MM.1S (cell line): ENCODE data around the gene SARNP.
"Not testable (repeated sequence)": the region's sequence is repeated elsewhere in the genome, so short reads cannot be mapped to it uniquely, and the experiment has no call there.

Source experiments
- DNase-seq: peaks from one replicate; pipeline ENCODE4 v3.0.0-alpha.2; 2015
- H2AFZ ChIP-seq: fragments of 300-600 bp; sonication (generic); 2 replicates; pipeline ENCODE4 v1.6.0; 2016; ENCODE audit warnings: antibody characterized with exemption, low read length
- H3F3A ChIP-seq: fragments of 300-600 bp; sonication (generic); 2 replicates; pipeline ENCODE4 v1.6.1; 2016; ENCODE audit warnings: mild to moderate bottlenecking, antibody characterized with exemption, low read length, moderate library complexity, mixed read lengths; ENCODE audit not compliant: insufficient read depth
- H3K27ac ChIP-seq: fragments of 300-600 bp; sonication (generic); 2 replicates; pipeline ENCODE4 v1.5.1; 2016; ENCODE audit warnings: mild to moderate bottlenecking, low read length
- H3K27me3 ChIP-seq: fragments of 300-600 bp; sonication (generic); replicated peaks from 2 replicates; pipeline ENCODE4 v1.6.0; 2016; ENCODE audit warnings: low read length; ENCODE audit not compliant: insufficient read depth
- H3K36me3 ChIP-seq: fragments of 300-600 bp; sonication (generic); replicated peaks from 2 replicates; pipeline ENCODE4 v1.6.1; 2016; ENCODE audit warnings: mild to moderate bottlenecking, low read length, mixed read lengths; ENCODE audit not compliant: insufficient read depth
- H3K4me1 ChIP-seq: fragments of 300-600 bp; sonication (generic); 2 replicates; pipeline ENCODE4 v1.6.1; 2016; ENCODE audit warnings: low read length, mixed read lengths
- H3K4me2 ChIP-seq: fragments of 300-600 bp; sonication (generic); 2 replicates; pipeline ENCODE4 v1.6.0; 2016; ENCODE audit warnings: low read depth, low read length
- H3K4me3 ChIP-seq: fragments of 300-600 bp; sonication (generic); 2 replicates; pipeline ENCODE4 v1.5.1; 2016; ENCODE audit warnings: low read length, mixed read lengths
- H3K79me2 ChIP-seq: fragments of 300-600 bp; sonication (generic); 2 replicates; pipeline ENCODE4 v1.6.1; 2016; ENCODE audit warnings: mixed run types, low read length, mixed read lengths
- H3K9ac ChIP-seq: fragments of 300-600 bp; sonication (generic); 2 replicates; pipeline ENCODE4 v1.6.1; 2016; ENCODE audit warnings: low read length, mixed read lengths
- H3K9me2 ChIP-seq: fragments of 300-600 bp; sonication (generic); replicated peaks from 2 replicates; pipeline ENCODE4 v1.6.1; 2016; ENCODE audit warnings: mild to moderate bottlenecking, low read length, mixed read lengths; ENCODE audit not compliant: insufficient read depth
- H3K9me3 ChIP-seq: fragments of 300-600 bp; sonication (generic); replicated peaks from 2 replicates; pipeline ENCODE4 v1.6.1; 2016; ENCODE audit warnings: mild to moderate bottlenecking, low read length, mixed read lengths; ENCODE audit not compliant: insufficient read depth
- H4K20me1 ChIP-seq: fragments of 300-600 bp; sonication (generic); 2 replicates; pipeline ENCODE4 v1.6.1; 2016; ENCODE audit warnings: mild to moderate bottlenecking, low read length, moderate library complexity, mixed read lengths; ENCODE audit not compliant: insufficient read depth
- EZH2 ChIP-seq: fragments of 300-600 bp; sonication (generic); optimal IDR thresholded peaks from 2 replicates; pipeline ENCODE3; 2017; ENCODE audit warnings: low read depth, mild to moderate bottlenecking, antibody characterized with exemption, low read length, mixed read lengths
- EZH2phosphoT487 ChIP-seq: fragments of 300-600 bp; sonication (generic); IDR thresholded peaks from 2 replicates; pipeline ENCODE4 v1.6.1; 2018; ENCODE audit warnings: antibody characterized with exemption, low read length
- TF ChIP-seq, protein P1 (sequence below): fragments of 300-600 bp; sonication (generic); IDR thresholded peaks from 2 replicates; pipeline ENCODE4 v1.5.1; 2016; ENCODE audit warnings: antibody characterized with exemption, low read length, mixed read lengths

The SARNP gene, protein sequence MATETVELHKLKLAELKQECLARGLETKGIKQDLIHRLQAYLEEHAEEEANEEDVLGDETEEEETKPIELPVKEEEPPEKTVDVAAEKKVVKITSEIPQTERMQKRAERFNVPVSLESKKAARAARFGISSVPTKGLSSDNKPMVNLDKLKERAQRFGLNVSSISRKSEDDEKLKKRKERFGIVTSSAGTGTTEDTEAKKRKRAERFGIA

DNA sequence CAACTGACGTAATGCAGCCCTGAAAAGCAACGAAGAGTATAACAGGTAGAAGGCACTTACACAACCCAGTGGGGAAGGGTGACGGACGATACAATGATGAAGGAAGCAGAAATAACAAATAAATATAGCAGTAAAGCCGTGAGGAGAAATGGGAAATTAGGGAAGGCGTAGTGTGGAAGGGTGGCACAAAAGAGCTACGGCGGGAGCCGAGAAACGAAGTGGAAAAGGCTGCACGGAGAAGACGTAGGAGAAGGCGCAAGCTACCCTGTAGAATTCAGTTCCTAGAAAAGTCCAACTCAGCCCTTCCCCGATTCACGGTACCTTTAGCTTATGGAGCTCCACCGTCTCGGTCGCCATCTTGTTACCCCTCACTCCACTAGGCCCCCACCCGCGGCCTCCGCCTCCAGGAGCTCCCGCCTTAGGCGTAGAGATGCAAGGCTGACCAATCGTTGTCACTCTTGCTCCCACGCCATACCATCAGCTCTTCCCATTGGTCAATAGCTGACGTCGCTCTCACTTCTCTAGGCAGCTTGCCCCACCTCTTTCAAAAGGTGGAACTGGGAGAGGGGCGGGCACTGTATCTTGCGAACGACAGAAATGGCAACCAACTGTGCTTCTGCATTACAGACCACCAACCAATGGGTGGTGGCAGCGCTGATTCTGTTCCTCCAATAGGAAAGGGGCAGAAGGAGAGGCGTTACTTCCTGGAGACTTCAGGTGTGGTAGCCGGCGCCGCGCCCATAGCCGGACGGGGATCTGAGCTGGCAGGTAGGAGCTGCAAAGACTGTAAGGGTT, at the start of gene SARNP, which contains the start of gene ORMDL2:
SARNP (minus strand) TSS at position 380 of the 795 bp plus-strand sequence; CDS start at position 357, 23 bp downstream.
ORMDL2 (plus strand) TSS at position 697 of the 795 bp plus-strand sequence. CDS start 959 bp downstream, outside the sequence.
- peak within 1 kb of the TSS; percentile 94 for H3K4me3 ChIP-seq

DNA sequence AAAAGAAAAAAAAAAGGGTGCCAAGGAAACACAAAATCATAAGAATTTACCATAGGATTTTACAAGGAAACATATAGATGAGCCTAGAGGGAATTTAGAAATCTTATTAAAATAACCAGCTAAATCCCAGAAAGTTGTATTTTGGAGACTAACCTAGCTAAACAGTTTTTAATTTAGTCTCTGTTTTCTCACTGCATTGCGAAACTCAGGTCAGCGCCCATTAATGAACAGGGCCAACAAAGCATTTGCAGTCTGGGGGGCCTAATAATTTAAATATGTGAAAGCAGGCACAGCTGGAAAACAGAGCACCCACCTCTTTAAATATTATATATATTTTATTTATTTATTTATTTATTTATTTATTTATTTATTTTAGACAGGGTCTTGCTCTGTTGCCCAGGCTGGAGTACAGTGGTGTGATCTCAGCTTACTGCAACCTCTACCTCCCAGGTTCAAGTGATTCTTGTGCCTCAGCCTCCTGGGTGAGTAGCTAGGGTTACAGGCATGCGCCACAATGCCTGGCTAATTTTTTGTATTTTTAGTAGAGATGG, 49.0 kb upstream of the SARNP start:
- H2AFZ ChIP-seq, H3K9ac ChIP-seq, H3K4me3 ChIP-seq, H3K9me3 ChIP-seq, H3K27ac ChIP-seq, H3K4me2 ChIP-seq, H3K36me3 ChIP-seq, H3K27me3 ChIP-seq, H3K9me2 ChIP-seq, H3K4me1 ChIP-seq, H3F3A ChIP-seq, DNase-seq, H4K20me1 ChIP-seq, H3K79me2 ChIP-seq: not testable (repeated sequence)

More for the DNA sequence above, at the start of gene SARNP, which contains the start of gene ORMDL2:
- Histone ChIP-seq H3K9me3 (no peaks in the 10 kb centered on the region), H4K20me1 (peaks cover 1% of the 10 kb centered on the region; the same call in 1 of the 2 replicates), H3K9ac (peak within 1 kb of the TSS; percentile 84), H3K27ac (peak within 1 kb of the TSS; percentile 43; the same call in 1 of the 2 replicates), H3K4me2 (peak within 1 kb of the TSS; percentile 95), H3K79me2 (peaks cover 76% of the 10 kb centered on the region), H3K9me2 (no peaks in the 10 kb centered on the region), H3K4me1 (peaks cover 8% of the 10 kb centered on the region), H3K27me3 (no peaks in the 10 kb centered on the region), H3F3A (0 out of 2 replicates have a peak, but pooled peaks cover 5% of the 10 kb centered on the region), H3K36me3 (peaks cover 6% of the 10 kb centered on the region; the same call in 1 of the 2 replicates), H2AFZ (peak within 1 kb of the TSS; percentile 69)
- TF ChIP-seq EZH2 (no peak), EZH2phosphoT487 (no peak)
- TF ChIP-seq, protein P1, sequence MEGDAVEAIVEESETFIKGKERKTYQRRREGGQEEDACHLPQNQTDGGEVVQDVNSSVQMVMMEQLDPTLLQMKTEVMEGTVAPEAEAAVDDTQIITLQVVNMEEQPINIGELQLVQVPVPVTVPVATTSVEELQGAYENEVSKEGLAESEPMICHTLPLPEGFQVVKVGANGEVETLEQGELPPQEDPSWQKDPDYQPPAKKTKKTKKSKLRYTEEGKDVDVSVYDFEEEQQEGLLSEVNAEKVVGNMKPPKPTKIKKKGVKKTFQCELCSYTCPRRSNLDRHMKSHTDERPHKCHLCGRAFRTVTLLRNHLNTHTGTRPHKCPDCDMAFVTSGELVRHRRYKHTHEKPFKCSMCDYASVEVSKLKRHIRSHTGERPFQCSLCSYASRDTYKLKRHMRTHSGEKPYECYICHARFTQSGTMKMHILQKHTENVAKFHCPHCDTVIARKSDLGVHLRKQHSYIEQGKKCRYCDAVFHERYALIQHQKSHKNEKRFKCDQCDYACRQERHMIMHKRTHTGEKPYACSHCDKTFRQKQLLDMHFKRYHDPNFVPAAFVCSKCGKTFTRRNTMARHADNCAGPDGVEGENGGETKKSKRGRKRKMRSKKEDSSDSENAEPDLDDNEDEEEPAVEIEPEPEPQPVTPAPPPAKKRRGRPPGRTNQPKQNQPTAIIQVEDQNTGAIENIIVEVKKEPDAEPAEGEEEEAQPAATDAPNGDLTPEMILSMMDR, result no peak
- DNase-seq, result peak; percentile 100

DNA sequence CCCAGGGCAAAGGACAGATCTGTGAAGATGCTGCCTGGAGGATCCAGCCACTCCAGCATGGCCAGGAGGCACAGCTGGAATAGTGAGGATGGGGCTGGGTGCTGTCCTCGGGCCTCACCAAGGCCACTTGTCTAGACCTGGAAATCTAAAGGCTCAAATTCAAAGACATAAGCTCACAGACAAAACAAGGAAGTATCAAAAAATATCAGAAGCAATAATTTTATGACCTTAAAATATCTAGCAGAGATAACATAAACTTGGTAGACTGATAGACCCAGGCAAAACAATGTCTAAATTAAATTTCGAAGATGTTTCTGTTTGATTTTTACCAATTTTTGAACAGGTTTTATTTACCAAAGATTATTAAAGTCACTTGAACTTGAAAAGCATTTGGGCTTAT, 47.8 kb upstream of the SARNP start:
- Histone ChIP-seq H4K20me1 (no peaks in the 10 kb centered on the region), H3F3A (no peaks in the 10 kb centered on the region), H3K9ac (no peak overlapping the region), H3K4me3 (no peak overlapping the region), H3K27ac (no peak overlapping the region), H3K27me3 (no peaks in the 10 kb centered on the region), H3K4me1 (no peaks in the 10 kb centered on the region), H3K36me3 (no peaks in the 10 kb centered on the region), H3K4me2 (no peak overlapping the region), H3K9me2 (no peaks in the 10 kb centered on the region), H3K9me3 (no peaks in the 10 kb centered on the region), H3K79me2 (no peaks in the 10 kb centered on the region), H2AFZ (no peak overlapping the region)
- no peak for DNase-seq
- TF ChIP-seq, protein P1, result no peak
- TF ChIP-seq EZH2phosphoT487, result no peak

DNA sequence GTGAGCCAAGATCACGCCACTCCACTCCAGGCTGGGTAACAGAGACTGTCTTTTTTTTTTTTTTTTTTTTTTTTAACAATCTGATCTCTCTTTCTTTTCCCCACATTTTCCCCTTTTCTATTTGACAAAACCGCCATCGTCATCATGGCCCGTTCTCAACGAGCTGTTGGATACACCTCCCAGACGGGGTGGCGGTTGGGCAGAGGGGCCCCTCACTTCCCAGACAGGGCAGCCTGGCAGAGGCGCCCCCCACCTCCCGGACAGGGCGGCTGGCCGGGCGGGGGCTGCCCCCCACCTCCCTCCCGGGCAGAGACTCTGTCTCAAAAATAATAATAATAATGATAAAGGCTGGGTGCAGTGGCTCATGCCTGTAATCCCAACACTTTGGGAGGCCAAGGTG, 45.4 kb upstream of the SARNP start:
- not testable (repeated sequence) for H3F3A ChIP-seq, H3K36me3 ChIP-seq, H3K27ac ChIP-seq, H3K9me3 ChIP-seq, H3K4me1 ChIP-seq, H3K4me3 ChIP-seq, DNase-seq, H3K27me3 ChIP-seq, H4K20me1 ChIP-seq, H3K79me2 ChIP-seq, H3K4me2 ChIP-seq, H3K9me2 ChIP-seq, H3K9ac ChIP-seq, H2AFZ ChIP-seq
